Neuronal stem cell (in vitro differentiated cells): ENCODE results near the gene RAD51B.

Source experiments
- DNase-seq: peaks from one replicate; pipeline ENCODE4 v3.0.0-alpha.2; 2013; ENCODE audit warnings: low spot score
- H2AFZ ChIP-seq: one replicate; pipeline ENCODE4 v1.6.1; 2013; ENCODE audit warnings: mild to moderate bottlenecking, low read length, inconsistent platforms
- H2AK5ac ChIP-seq: 2 replicates; pipeline ENCODE4 v1.6.1; 2013; ENCODE audit warnings: low read depth, mild to moderate bottlenecking, inconsistent platforms, low read length, moderate library complexity, mixed read lengths
- H2BK120ac ChIP-seq: 2 replicates; pipeline ENCODE4 v1.6.1; 2013; ENCODE audit warnings: low read depth, mild to moderate bottlenecking, inconsistent platforms, low read length, moderate library complexity, mixed read lengths
- H2BK12ac ChIP-seq: one replicate; pipeline ENCODE4 v1.6.1; 2013; ENCODE audit warnings: low read length, inconsistent platforms
- H2BK15ac ChIP-seq: 2 replicates; pipeline ENCODE4 v1.6.1; 2013; ENCODE audit warnings: mild to moderate bottlenecking, low read length, inconsistent platforms, mixed read lengths
- H2BK5ac ChIP-seq: one replicate; pipeline ENCODE4 v1.6.1; 2013; ENCODE audit warnings: inconsistent platforms, mild to moderate bottlenecking, low read length, moderate library complexity
- H3K14ac ChIP-seq: one replicate; pipeline ENCODE4 v1.6.1; 2013; ENCODE audit warnings: low read length, inconsistent platforms
- H3K18ac ChIP-seq: 2 replicates; pipeline ENCODE4 v1.6.1; 2013; ENCODE audit warnings: low read length, inconsistent platforms
- H3K23ac ChIP-seq: 2 replicates; pipeline ENCODE4 v1.6.1; 2013; ENCODE audit warnings: low read depth, mild to moderate bottlenecking, mixed read lengths, low read length, inconsistent platforms; ENCODE audit not compliant: poor library complexity
- H3K27ac ChIP-seq: replicated peaks from 3 replicates; pipeline ENCODE4 v1.5.1; 2013; ENCODE audit warnings: low read length, inconsistent platforms
- H3K27me3 ChIP-seq, 3 experiments: 2 replicates each; pipeline ENCODE4 v1.6.1; 2013; ENCODE audit warnings: low read length in 3 of 3, mild to moderate bottlenecking in 2 of 3, inconsistent platforms in 1 of 3, low read depth in 1 of 3, mixed read lengths in 1 of 3, moderate library complexity in 1 of 3; ENCODE audit not compliant: control insufficient read depth in 3 of 3, insufficient read depth in 3 of 3
- H3K36me3 ChIP-seq, 2 donors: replicated peaks in 1 of 2; 2 replicates each; pipeline ENCODE4 v1.6.1; 2013; ENCODE audit warnings: low read length in 2 of 2; ENCODE audit not compliant: control insufficient read depth in 2 of 2, insufficient read depth in 2 of 2
- H3K4ac ChIP-seq: 2 replicates; pipeline ENCODE4 v1.6.1; 2013; ENCODE audit warnings: inconsistent platforms, mild to moderate bottlenecking, low read length, moderate library complexity
- H3K4me1 ChIP-seq, 2 donors: 1 replicate in 1 of 2; 2 replicates in 1 of 2; pipeline ENCODE4 v1.6.1; 2013; ENCODE audit warnings: low read length in 2 of 2, low read depth in 1 of 2; ENCODE audit not compliant: control insufficient read depth in 2 of 2, insufficient read depth in 1 of 2
- H3K4me2 ChIP-seq: one replicate; pipeline ENCODE4 v1.6.1; 2013; ENCODE audit warnings: mild to moderate bottlenecking, low read length, inconsistent platforms; ENCODE audit not compliant: insufficient read depth, poor library complexity, severe bottlenecking
- H3K4me3 ChIP-seq, 2 donors: 2 replicates each; pipeline ENCODE4 v1.5.1; 2013; ENCODE audit warnings: low read length in 2 of 2, mild to moderate bottlenecking in 2 of 2, inconsistent platforms in 1 of 2, moderate library complexity in 1 of 2
- H3K79me1 ChIP-seq: one replicate; pipeline ENCODE4 v1.6.1; 2013; ENCODE audit warnings: low read depth, mild to moderate bottlenecking, inconsistent platforms, low read length, moderate library complexity
- H3K9ac ChIP-seq: one replicate; pipeline ENCODE4 v1.6.1; 2013; ENCODE audit warnings: mild to moderate bottlenecking, low read depth, low read length, inconsistent platforms; ENCODE audit not compliant: poor library complexity
- H3K9me3 ChIP-seq, 2 donors: replicated peaks in 1 of 2; 2 replicates each; pipeline versions ENCODE3 to v1.6.1; 2013; ENCODE audit warnings: low read length in 2 of 2, mild to moderate bottlenecking in 2 of 2, inconsistent platforms in 1 of 2, low read depth in 1 of 2, mixed read lengths in 1 of 2, moderate library complexity in 1 of 2; ENCODE audit not compliant: control insufficient read depth in 2 of 2, insufficient read depth in 1 of 2
- H4K8ac ChIP-seq: one replicate; pipeline ENCODE4 v1.6.1; 2013; ENCODE audit warnings: low read depth, mild to moderate bottlenecking, inconsistent platforms, low read length, moderate library complexity
- H4K91ac ChIP-seq: one replicate; pipeline ENCODE4 v1.6.1; 2013; ENCODE audit warnings: low read length, low read depth, mild to moderate bottlenecking, inconsistent platforms; ENCODE audit not compliant: poor library complexity
- WGBS, 2 donors: extraction: QIAGEN DNeasy Blood & Tissue Kit; methylation state at CpG; one replicate each; pipeline ENCODE4 v1.1.7; 2013; ENCODE audit warnings: missing lambda C conversion rate in 2 of 2, mixed read lengths in 1 of 2; ENCODE audit not compliant: insufficient read length in 2 of 2, insufficient replicate concordance in 1 of 2; ENCODE audit errors: extremely low coverage in 2 of 2; 5-methylcytosine and 5-hydroxymethylcytosine counted together

RAD51B gene

GRCh38 chr14:68147303-68147702 lies 327.7 kb downstream of the RAD51B start:
- Histone ChIP-seq H3K27ac (no peak overlapping the region), H3K4me1 (no peaks in the 10 kb centered on the region), H2BK120ac (no peak overlapping the region)

GRCh38 chr14:68148276-68148675 lies 328.7 kb downstream of the RAD51B start:
- Histone ChIP-seq H3K79me1 (no peaks in the 10 kb centered on the region), H3K27ac (no peak overlapping the region), H3K14ac (no peak overlapping the region), H2BK12ac (no peak overlapping the region), H3K4me3 (no peak overlapping the region), H3K4me1 (no peaks in the 10 kb centered on the region), H3K9ac (no peak overlapping the region), H4K91ac (no peak overlapping the region), H2AFZ (no peak overlapping the region), H3K18ac (no peak overlapping the region), H2BK120ac (no peak overlapping the region), H3K4me2 (no peak overlapping the region), H3K23ac (no peak overlapping the region), H4K8ac (no peak overlapping the region), H3K36me3 (no peaks in the 10 kb centered on the region), H2BK15ac (no peak overlapping the region), H2AK5ac (no peak overlapping the region), H3K27me3 (no peaks in the 10 kb centered on the region), H2BK5ac (no peak overlapping the region), H3K9me3 (peaks cover 2 to 18% of the 10 kb centered on the region in 2 donors), H3K4ac (no peak overlapping the region)
- WGBS, 2 donors: no CpG with 5 or more reads among the region's 3 CpGs
- no peak for DNase-seq

More at GRCh38 chr14:68147303-68147702, 327.7 kb downstream of the RAD51B start:
- no peaks in the 10 kb centered on the region for H3K79me1 ChIP-seq
- no peak overlapping the region for H4K8ac ChIP-seq
- no peak overlapping the region for H3K18ac ChIP-seq
- no peak overlapping the region for H3K4ac ChIP-seq
- no peak overlapping the region for H2AFZ ChIP-seq
- no peak overlapping the region for H2AK5ac ChIP-seq
- no peak overlapping the region for H3K23ac ChIP-seq
- no peak overlapping the region for H3K4me3 ChIP-seq
- no peak overlapping the region for H3K14ac ChIP-seq
- no peak overlapping the region for H3K9ac ChIP-seq
- H3K4me2 ChIP-seq: no peak overlapping the region
- H4K91ac ChIP-seq: no peak overlapping the region
- H2BK12ac ChIP-seq: no peak overlapping the region
- H2BK5ac ChIP-seq: no peak overlapping the region
- no peaks in the 10 kb centered on the region for H3K36me3 ChIP-seq
- no peaks in the 10 kb centered on the region for H3K27me3 ChIP-seq
- DNase-seq: no peak
- no peak overlapping the region for H2BK15ac ChIP-seq
- peaks cover 2 to 13% of the 10 kb centered on the region in 2 donors for H3K9me3 ChIP-seq

- no peak overlapping the region for H2BK12ac ChIP-seq
- no peak overlapping the region for H2AFZ ChIP-seq
- no peak overlapping the region for H3K9ac ChIP-seq
- no peak overlapping the region for H3K4ac ChIP-seq
- H3K36me3 ChIP-seq: no peaks in the 10 kb centered on the region
- no peaks in the 10 kb centered on the region for H3K27me3 ChIP-seq
- no peak overlapping the region for H3K4me2 ChIP-seq
- no peak overlapping the region for H3K4me3 ChIP-seq
- no peak for DNase-seq
- no peak overlapping the region for H2BK120ac ChIP-seq
- H3K4me1 ChIP-seq: no peaks in the 10 kb centered on the region
- H3K79me1 ChIP-seq: no peaks in the 10 kb centered on the region
- no peak overlapping the region for H2AK5ac ChIP-seq
- H4K91ac ChIP-seq: no peak overlapping the region
- H3K18ac ChIP-seq: no peak overlapping the region
- H4K8ac ChIP-seq: no peak overlapping the region
- H3K14ac ChIP-seq: no peak overlapping the region
- H2BK5ac ChIP-seq: no peak overlapping the region
- no peak overlapping the region for H2BK15ac ChIP-seq
- H3K27ac ChIP-seq: no peak overlapping the region
- no peak overlapping the region for H3K23ac ChIP-seq
- H3K9me3 ChIP-seq: peaks cover 2 to 18% of the 10 kb centered on the region in 2 donors
Observed at GRCh38 chr14:68148763-68149162, 329.2 kb downstream of the RAD51B start.

GRCh38 chr14:68153275-68153674 lies 333.7 kb downstream of the RAD51B start:
- H4K91ac ChIP-seq: no peak overlapping the region
- DNase-seq: no peak
- H2BK5ac ChIP-seq: no peak overlapping the region
- no peak overlapping the region for H2BK15ac ChIP-seq
- no peak overlapping the region for H3K9ac ChIP-seq
- no peaks in the 10 kb centered on the region for H3K36me3 ChIP-seq
- H3K9me3 ChIP-seq: peaks cover 2 to 11% of the 10 kb centered on the region in 2 donors
- no peak overlapping the region for H3K14ac ChIP-seq
- no CpG with 5 or more reads among the region's 1 CpG for WGBS, 2 donors
- H3K4me3 ChIP-seq: no peak overlapping the region
- no peak overlapping the region for H3K27ac ChIP-seq
- H2AFZ ChIP-seq: no peak overlapping the region
- no peak overlapping the region for H4K8ac ChIP-seq
- no peak overlapping the region for H2BK12ac ChIP-seq
- H3K18ac ChIP-seq: no peak overlapping the region
- no peak overlapping the region for H2BK120ac ChIP-seq
- H3K79me1 ChIP-seq: no peaks in the 10 kb centered on the region
- no peak overlapping the region for H2AK5ac ChIP-seq
- H3K4me2 ChIP-seq: no peak overlapping the region
- H3K27me3 ChIP-seq: no peaks in the 10 kb centered on the region
- H3K4me1 ChIP-seq: peaks cover 0 to 4% of the 10 kb centered on the region in 2 donors
- no peak overlapping the region for H3K4ac ChIP-seq
- H3K23ac ChIP-seq: no peak overlapping the region
